SK-N-SH (cell line): ENCODE data around the gene ARHGAP15. TPM values are rescaled to one million over a fixed set of nuclear protein-coding genes. Genes with fewer than 3 reads are reported as not detected.

ENCODE experiments used
- CTCF ChIA-PET: fragments of 300-600, 350-600 bp; formaldehyde crosslinking; extraction: SDS; loops from one replicate; lab custom pipeline; 2021; lab: Yijun Ruan, JAX
- POLR2A ChIA-PET: fragments of 350-600 bp; sonication (Branson Sonifier 250); formaldehyde crosslinking; extraction: SDS; loops from one replicate; lab custom pipeline; 2020; ENCODE audit warnings: antibody characterized with exemption, inconsistent platforms; lab: Yijun Ruan, JAX
- DNase-seq: peaks from one replicate; pipeline ENCODE4 v3.0.0; 2012
- H2AFZ ChIP-seq: fragments of 200-600 bp; sonication (generic); 2 replicates; pipeline ENCODE4 v1.8.1; 2016; ENCODE audit warnings: antibody characterized with exemption, mild to moderate bottlenecking, low read depth
- H3F3A ChIP-seq: fragments of 200-600 bp; sonication (generic); replicated peaks from 2 replicates; pipeline ENCODE3; 2016; ENCODE audit warnings: antibody characterized with exemption, mild to moderate bottlenecking; ENCODE audit not compliant: insufficient read depth
- H3K27ac ChIP-seq, 2 experiments: fragments of 200-500 bp in 1 of 2; fragments of 200-600 bp in 1 of 2; sonication (Bioruptor generic) in 1 of 2; sonication (generic), shearing (Covaris generic) in 1 of 2; 2 replicates each; pipeline versions ENCODE4 v1.5.1 to v1.6.1; 2014 to 2016; ENCODE audit warnings: low read depth in 2 of 2, inconsistent platforms in 1 of 2, low read length in 1 of 2, mild to moderate bottlenecking in 1 of 2, mixed read lengths in 1 of 2
- H3K27me3 ChIP-seq: fragments of 200-600 bp; sonication (generic), shearing (Covaris generic); 2 replicates; pipeline ENCODE4 v1.6.1; 2016; ENCODE audit warnings: mixed run types; ENCODE audit not compliant: insufficient read depth
- H3K36me3 ChIP-seq, 2 experiments: fragments of 200-500 bp in 1 of 2; fragments of 200-600 bp in 1 of 2; sonication (Bioruptor generic) in 1 of 2; sonication (generic) in 1 of 2; replicated peaks in 1 of 2; 2 replicates each; pipeline versions ENCODE3 to v1.5.1; 2014 to 2016; ENCODE audit warnings: low read length in 1 of 2, mild to moderate bottlenecking in 1 of 2; ENCODE audit not compliant: insufficient read depth in 2 of 2, control insufficient read depth in 1 of 2
- H3K4me1 ChIP-seq, 2 experiments: fragments of 200-500 bp in 1 of 2; fragments of 200-600 bp in 1 of 2; sonication (Bioruptor generic) in 1 of 2; sonication (generic), shearing (Covaris generic) in 1 of 2; 2 replicates each; pipeline versions ENCODE4 v1.5.1 to v1.6.1; 2014 to 2016; ENCODE audit warnings: low read depth in 1 of 2, low read length in 1 of 2, mixed run types in 1 of 2; ENCODE audit not compliant: insufficient read depth in 2 of 2, control insufficient read depth in 1 of 2
- H3K4me2 ChIP-seq: fragments of 200-600 bp; sonication (generic), shearing (Covaris generic); 2 replicates; pipeline ENCODE4 v1.6.1; 2017; ENCODE audit warnings: mixed run types
- H3K4me3 ChIP-seq, 2 experiments: fragments of 200-500 bp in 1 of 2; fragments of 200-600 bp in 1 of 2; sonication (Bioruptor generic) in 1 of 2; sonication (generic), shearing (Covaris generic) in 1 of 2; 2 replicates each; pipeline versions ENCODE4 v1.5.1 to v1.8.1; 2014 to 2016; ENCODE audit warnings: low read depth in 2 of 2, inconsistent platforms in 1 of 2, low read length in 1 of 2, mild to moderate bottlenecking in 1 of 2, mixed read lengths in 1 of 2, moderate library complexity in 1 of 2
- H3K79me2 ChIP-seq: fragments of 200-600 bp; sonication (generic); 2 replicates; pipeline ENCODE4 v1.8.1; 2017; ENCODE audit warnings: mild to moderate bottlenecking; ENCODE audit not compliant: insufficient read depth
- H3K9ac ChIP-seq: fragments of 200-600 bp; sonication (generic); 2 replicates; pipeline ENCODE4 v1.6.1; 2017; ENCODE audit warnings: mixed run types
- H3K9me2 ChIP-seq: fragments of 200-600 bp; sonication (generic); 2 replicates; pipeline ENCODE4 v1.6.1; 2017; ENCODE audit warnings: mixed run types
- H3K9me3 ChIP-seq: fragments of 200-600 bp; sonication (generic); 2 replicates; pipeline ENCODE4 v1.6.1; 2017; ENCODE audit warnings: mixed run types, mild to moderate bottlenecking, moderate library complexity
- H4K20me1 ChIP-seq: fragments of 200-600 bp; sonication (generic); 2 replicates; pipeline ENCODE4 v1.6.1; 2017; ENCODE audit warnings: mild to moderate bottlenecking, mixed run types; ENCODE audit not compliant: insufficient read depth
- CHD2 ChIP-seq: fragments of 150-350 bp; IDR thresholded peaks from 2 replicates; pipeline ENCODE4 v1.6.1; 2018; ENCODE audit warnings: low read length; ENCODE audit not compliant: partially characterized antibody
- CTCF ChIP-seq: fragments of 200-600 bp; sonication (generic); IDR thresholded peaks from 2 replicates; pipeline ENCODE4 v1.6.1; 2017; ENCODE audit warnings: antibody characterized with exemption, mild to moderate bottlenecking, moderate library complexity
- EP300 ChIP-seq, 2 experiments: IDR thresholded peaks; 2 replicates each; pipeline versions ENCODE4 v1.4.0 to v1.6.1; 2012; ENCODE audit warnings: borderline replicate concordance in 1 of 2, low read depth in 1 of 2, low read length in 1 of 2
- FOXM1 ChIP-seq: IDR thresholded peaks from 2 replicates; pipeline ENCODE4 v1.4.0; 2012; ENCODE audit warnings: low read depth, mild to moderate bottlenecking
- IRF3 ChIP-seq: fragments of 150-350 bp; IDR thresholded peaks from 2 replicates; pipeline ENCODE4 v1.6.1; 2016; ENCODE audit warnings: mild to moderate bottlenecking, low read depth, low read length
- MAX ChIP-seq: IDR thresholded peaks from 2 replicates; pipeline ENCODE4 v1.4.0; 2012; ENCODE audit warnings: low read depth
- NFIC ChIP-seq: IDR thresholded peaks from 2 replicates; pipeline ENCODE4 v1.4.0; 2012; ENCODE audit warnings: borderline replicate concordance
- NRF1 ChIP-seq: IDR thresholded peaks from 2 replicates; pipeline ENCODE4 v1.6.1; 2012; ENCODE audit warnings: low read depth, mild to moderate bottlenecking, low read length
- POLR2AphosphoS5 ChIP-seq: IDR thresholded peaks from 2 replicates; pipeline ENCODE4 v1.6.1; 2012; ENCODE audit warnings: low read depth, low read length
- RCOR1 ChIP-seq: fragments of 150-350 bp; IDR thresholded peaks from 2 replicates; pipeline ENCODE4 v1.6.1; 2017; ENCODE audit warnings: antibody characterized with exemption, low read length
- REST ChIP-seq: IDR thresholded peaks from 2 replicates; pipeline ENCODE4 v1.6.1; 2012; ENCODE audit warnings: mild to moderate bottlenecking, low read depth, low read length, moderate library complexity
- RXRA ChIP-seq: IDR thresholded peaks from 2 replicates; pipeline ENCODE4 v1.4.0; 2012; ENCODE audit warnings: low read depth, mild to moderate bottlenecking, borderline replicate concordance
- SIN3A ChIP-seq: IDR thresholded peaks from 2 replicates; pipeline ENCODE4 v1.6.1; 2012; ENCODE audit warnings: low read depth, mild to moderate bottlenecking, low read length, moderate library complexity, borderline replicate concordance
- SMC3 ChIP-seq: IDR thresholded peaks from 2 replicates; pipeline ENCODE4 v1.6.1; 2012; ENCODE audit warnings: low read depth, low read length, improper control_type of control experiment
- TAF1 ChIP-seq: IDR thresholded peaks from 2 replicates; pipeline ENCODE4 v1.6.1; 2012; ENCODE audit warnings: low read depth, mild to moderate bottlenecking, low read length, moderate library complexity, borderline replicate concordance
- TCF12 ChIP-seq: IDR thresholded peaks from 2 replicates; pipeline ENCODE4 v1.4.0; 2012
- USF2 ChIP-seq: fragments of 150-350 bp; IDR thresholded peaks from 2 replicates; pipeline ENCODE4 v1.6.1; 2017; ENCODE audit warnings: antibody characterized with exemption, low read length, low read depth, borderline replicate concordance
- YY1 ChIP-seq: IDR thresholded peaks from 2 replicates; pipeline ENCODE4 v1.4.0; 2012; ENCODE audit warnings: low read depth, mild to moderate bottlenecking
- WGBS: methylation state at CpG from one replicate; pipeline ENCODE4 v1.1.6; 2017; ENCODE audit warnings: low lambda C conversion rate; 5-methylcytosine and 5-hydroxymethylcytosine counted together
- polyA plus RNA-seq, 3 experiments: library from polyadenylated mRNA; depleted of rRNA; stranded (reverse); fragments of >200 nt; gene quantifications; 2 replicates each; pipeline ENCODE4 v1.2.3, GENCODE V29; 2012

The ARHGAP15 gene
- polyA plus RNA-seq, 1 of the 3 experiments (the other 2 are of a cell fraction) = not detected

GRCh38 chr2:143344780-143345179 lies 215.6 kb downstream of the ARHGAP15 start:
- Histone ChIP-seq H3F3A (no peaks in the 10 kb centered on the region), H3K4me3 (no peak overlapping the region), H3K27ac (no peak overlapping the region), H3K4me1 (peaks cover 0 to 5% of the 10 kb centered on the region in 2 experiments; a peak in 2 of 4 replicates), H3K79me2 (no peaks in the 10 kb centered on the region), H3K27me3 (no peaks in the 10 kb centered on the region), H3K36me3 (no peaks in the 10 kb centered on the region), H3K9me2 (no peaks in the 10 kb centered on the region), H3K4me2 (no peak overlapping the region), H4K20me1 (no peaks in the 10 kb centered on the region), H3K9ac (no peak overlapping the region), H2AFZ (no peak overlapping the region), H3K9me3 (no peaks in the 10 kb centered on the region)
- WGBS = 98% methylated on average over 2 of the region's 2 CpGs
- no peak for TF ChIP-seq NRF1
- DNase-seq = no peak
- ChIA-PET CTCF (interaction anchor here (1.0 kb wide), 1 partner anchor 86 kb away, joined by 3 read pairs; no protein-coding TSS in a partner anchor), POLR2A (no interaction called here)

- Histone ChIP-seq H3F3A (no peaks in the 10 kb centered on the region), H3K36me3 (no peaks in the 10 kb centered on the region), H3K4me3 (no peak overlapping the region), H3K9ac (no peak overlapping the region), H4K20me1 (no peaks in the 10 kb centered on the region), H3K4me1 (peaks cover 0 to 5% of the 10 kb centered on the region in 2 experiments; a peak in 2 of 4 replicates), H3K27me3 (no peaks in the 10 kb centered on the region), H3K79me2 (no peaks in the 10 kb centered on the region), H2AFZ (no peak overlapping the region), H3K4me2 (no peak overlapping the region), H3K9me2 (no peaks in the 10 kb centered on the region), H3K9me3 (no peaks in the 10 kb centered on the region), H3K27ac (peak overlapping the region in 1 of 2 experiments; percentile 82; a peak in 1 of 4 replicates)
- ChIA-PET CTCF (interaction anchor here (1.4 kb wide), 1 partner anchor 86 kb away, joined by 3 read pairs; no protein-coding TSS in a partner anchor), POLR2A (no interaction called here)
- WGBS = 80% methylated on average over 9 of the region's 9 CpGs
- no peak for DNase-seq
- TF ChIP-seq CTCF (no peak), SIN3A (no peak), FOXM1 (no peak), TAF1 (no peak), IRF3 (no peak), EP300 (IDR thresholded peaks at IDR 0.05; ENCODE audit: borderline replicate concordance in 1 of 2, low read depth in 1 of 2, low read length in 1 of 2) (no peak), YY1 (no peak), RXRA (no peak), RCOR1 (no peak), SMC3 (no peak), MAX (no peak), TCF12 (no peak), REST (no peak), USF2 (no peak), NRF1 (no peak), POLR2AphosphoS5 (no peak), CHD2 (no peak), NFIC (no peak)
Observed at GRCh38 chr2:143345887-143346787, 216.9 kb downstream of the ARHGAP15 start.
